HG02763 (cell line): ENCODE data around the gene CCN2.

Source experiments
- ATAC-seq: cut with Tn5 transposase; IDR thresholded peaks from one replicate; pipeline ENCODE4 v1.9.1; 2021; ENCODE audit warnings: mild to moderate bottlenecking, moderate library complexity; ENCODE audit not compliant: unreplicated experiment

CCN2 gene

GRCh38 chr6:131950767-131951575, at the start of gene CCN2:
Gene CCN2, minus strand, starts transcription at chr6:131951372. Its CDS starts 200 bp downstream, at chr6:131951172.
- no peak for ATAC-seq

GRCh38 chr6:132000296-132000695, 49.1 kb upstream of the CCN2 start:
- ATAC-seq: no peak

DNA sequence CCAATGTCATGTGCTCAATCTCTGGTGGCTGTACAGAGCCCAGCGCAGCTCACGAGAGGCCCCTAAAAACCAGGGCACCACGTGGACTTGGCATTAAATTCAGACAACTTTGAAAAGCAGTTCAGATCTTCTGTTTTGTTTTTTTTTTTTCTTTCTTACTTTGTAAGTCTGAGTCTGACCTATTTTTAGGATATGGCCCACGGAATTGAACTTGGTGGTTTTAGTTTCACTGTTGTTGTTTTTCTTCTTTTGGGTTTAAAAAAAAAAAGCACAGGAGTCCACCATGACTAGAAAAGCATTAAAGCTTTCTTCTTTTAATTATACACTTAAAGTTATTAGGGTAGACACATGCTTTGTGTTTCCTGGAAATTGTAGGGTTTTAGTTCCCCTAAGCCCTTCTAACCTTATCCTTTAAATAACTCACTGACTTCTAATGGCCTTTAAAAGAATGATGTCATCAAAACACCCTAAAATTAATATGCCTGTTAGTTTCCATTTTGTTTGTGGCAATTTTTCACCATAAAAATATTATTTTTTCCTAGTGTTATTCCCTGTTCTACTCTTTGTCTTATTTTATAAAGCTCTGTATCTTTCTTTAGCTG, 48.5 kb upstream of the CCN2 start:
- ATAC-seq: no peak

- ATAC-seq: no peak
Observed at GRCh38 chr6:131998255-131998982, 47.2 kb upstream of the CCN2 start.

DNA sequence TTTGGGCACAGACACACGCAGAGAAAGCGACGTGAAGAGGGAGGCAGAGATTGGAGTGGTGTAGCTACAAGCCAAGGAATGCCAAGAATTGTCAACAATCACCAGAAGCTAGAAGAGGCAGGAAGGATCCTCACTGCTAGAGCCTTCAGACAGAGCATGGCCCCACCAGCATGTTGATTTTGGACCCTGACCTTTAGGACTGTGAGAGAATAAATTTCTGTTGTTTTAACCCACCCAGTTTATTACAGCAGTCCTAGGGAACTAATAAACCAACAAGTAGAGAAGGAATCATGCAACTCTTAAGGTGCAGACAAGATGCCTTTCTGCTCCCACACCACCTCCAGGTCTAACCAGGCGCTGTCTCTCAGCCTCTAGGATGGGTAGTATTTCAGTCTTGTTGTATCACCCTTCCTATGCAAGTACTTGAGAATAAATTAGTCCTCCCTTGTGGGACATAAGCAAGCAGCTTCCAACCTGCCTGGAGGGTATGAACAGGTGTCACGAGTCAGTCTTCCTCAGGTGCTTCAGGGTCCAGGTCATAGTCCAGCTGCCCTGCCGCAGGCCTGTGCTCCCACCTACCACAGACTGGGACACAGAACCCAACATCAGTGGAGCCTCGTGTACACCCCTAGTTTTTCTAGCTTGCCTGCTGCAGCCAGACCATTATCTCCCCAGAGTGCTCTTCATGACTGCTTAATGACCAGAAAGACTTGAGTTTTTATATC, 46.4 kb upstream of the CCN2 start:
- ATAC-seq: no peak

GRCh38 chr6:131995917-131996316, 44.7 kb upstream of the CCN2 start:
- ATAC-seq: no peak

DNA sequence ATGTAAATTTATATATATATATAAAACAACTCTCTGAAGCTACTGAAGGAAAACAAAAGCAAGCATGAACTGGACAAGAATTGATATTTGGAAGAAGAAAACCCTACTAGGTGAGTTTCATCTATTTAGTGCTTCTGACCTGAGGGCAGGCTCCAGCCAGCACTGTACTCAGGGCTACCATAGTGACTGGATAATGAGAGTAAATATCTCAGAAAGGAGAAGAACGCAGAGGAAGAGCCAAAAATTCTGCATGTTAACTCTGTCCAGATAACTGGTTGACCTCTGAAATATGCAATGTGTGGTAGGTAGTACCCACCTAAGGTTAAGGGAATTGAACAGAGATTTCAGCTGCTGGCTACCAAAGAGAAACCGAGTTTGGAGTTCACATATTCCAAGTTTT, 41.4 kb upstream of the CCN2 start:
- ATAC-seq: no peak

GRCh38 chr6:131989036-131989435, 37.9 kb upstream of the CCN2 start:
- ATAC-seq: no peak

- no peak for ATAC-seq
Observed at GRCh38 chr6:131982740-131983259, 31.6 kb upstream of the CCN2 start.

GRCh38 chr6:131981624-131981978, 30.4 kb upstream of the CCN2 start:
- no peak for ATAC-seq

DNA sequence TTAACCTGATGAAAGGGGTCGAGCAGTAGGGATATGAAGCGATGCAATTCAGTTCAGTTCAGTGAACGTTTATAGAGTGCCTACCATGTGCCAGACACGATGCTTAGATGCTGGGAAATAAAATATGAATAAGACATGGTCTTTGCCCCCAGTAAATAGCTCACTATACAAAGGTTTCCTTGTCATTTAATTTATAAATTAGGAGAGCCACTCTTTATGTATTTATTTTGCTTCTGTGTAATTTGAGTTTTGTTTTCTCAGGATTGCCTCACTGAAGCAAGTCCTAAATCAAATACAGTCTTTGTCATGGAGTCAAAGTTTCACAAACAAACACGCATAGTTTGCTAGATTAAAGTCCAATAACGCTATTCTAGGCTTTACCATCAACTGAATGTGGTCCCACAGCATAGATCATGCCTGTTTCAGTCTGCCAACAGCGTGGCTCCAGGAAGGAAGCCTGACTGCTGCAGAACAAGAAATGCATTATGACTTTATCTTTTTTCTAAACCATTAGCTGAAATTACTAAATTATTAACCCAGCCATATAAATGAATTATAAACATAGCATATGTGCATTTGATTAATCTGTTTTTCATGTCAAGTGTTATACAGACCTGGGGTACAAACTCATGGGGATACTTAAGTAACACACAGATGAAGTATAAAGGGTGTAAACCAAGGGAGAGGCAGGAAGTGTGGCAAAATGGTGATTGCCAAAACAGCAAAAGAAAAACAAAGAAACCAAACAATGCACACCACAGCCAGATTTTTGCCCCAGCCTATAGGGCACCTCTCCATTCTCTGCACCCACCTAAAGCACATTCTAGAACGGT, 29.8 kb upstream of the CCN2 start:
- ATAC-seq: no peak

GRCh38 chr6:131980338-131980790, 29.2 kb upstream of the CCN2 start:
- ATAC-seq: no peak

DNA sequence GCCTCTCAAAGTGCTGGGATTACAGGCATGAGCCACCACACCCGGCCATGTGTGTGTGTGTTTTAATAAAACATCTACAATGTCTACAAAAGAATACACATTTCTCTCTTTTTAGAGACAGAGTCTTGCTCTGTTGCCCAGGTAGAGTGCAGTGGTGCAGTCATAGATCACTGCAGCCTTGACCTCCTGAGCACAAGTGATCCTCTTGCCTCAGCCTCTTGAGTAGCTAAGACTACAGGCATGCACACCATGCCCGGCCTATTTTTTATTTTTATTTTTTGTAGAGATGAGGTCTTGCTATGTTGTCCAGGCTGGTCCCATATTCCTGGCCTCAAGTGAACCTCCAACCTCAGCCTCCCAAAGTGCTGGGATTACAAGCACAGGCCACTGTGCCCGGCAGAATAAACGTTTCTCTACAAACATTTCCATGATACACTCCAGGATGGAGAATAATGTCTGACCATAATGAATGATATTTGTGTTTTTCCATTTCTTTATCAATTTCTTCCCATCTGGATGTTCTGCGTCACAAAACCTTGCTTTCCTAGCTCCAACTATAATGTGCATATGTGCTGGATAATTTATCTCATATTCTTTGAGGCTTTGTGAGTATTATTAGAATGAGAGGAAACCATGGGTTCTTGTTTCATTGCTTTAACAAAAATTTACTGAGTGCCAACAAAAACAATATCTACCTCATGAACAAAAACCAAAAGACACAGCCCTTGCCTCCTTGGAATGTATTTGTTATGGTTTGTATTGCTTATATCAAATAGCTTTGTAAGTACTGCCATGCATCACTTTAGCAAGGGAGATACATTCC, 28.6 kb upstream of the CCN2 start:
- no peak for ATAC-seq

- ATAC-seq: no peak
Observed at GRCh38 chr6:131978522-131978921, 27.4 kb upstream of the CCN2 start.

DNA sequence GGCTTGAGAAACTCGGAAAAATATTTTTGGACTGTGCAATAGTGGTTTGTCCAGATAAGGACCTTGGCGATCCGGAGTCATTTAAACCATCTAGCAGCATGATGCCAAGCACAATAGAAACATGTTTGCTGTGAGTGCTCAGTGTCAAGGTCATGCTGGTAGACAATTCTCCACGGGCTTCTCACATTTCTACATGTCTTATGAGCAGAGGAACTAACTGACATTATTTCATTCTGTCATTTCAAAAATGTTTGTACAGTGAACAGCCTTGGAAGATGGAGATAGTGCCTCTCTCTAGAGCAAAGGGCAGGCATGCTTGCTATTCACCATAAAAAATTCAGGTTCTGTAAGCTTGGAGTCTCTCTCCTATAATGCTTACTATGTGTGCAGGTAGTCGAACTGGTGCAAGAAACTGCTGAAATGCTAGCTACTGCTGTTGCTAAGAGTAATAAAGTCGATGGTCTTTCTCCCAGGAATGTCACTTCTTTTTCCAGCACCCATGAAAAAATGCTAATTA, 25.4 kb upstream of the CCN2 start:
- ATAC-seq: no peak

GRCh38 chr6:131972741-131973140, 21.6 kb upstream of the CCN2 start:
- ATAC-seq: no peak

- ATAC-seq: no peak
Observed at GRCh38 chr6:131970076-131970859, 19.1 kb upstream of the CCN2 start.

GRCh38 chr6:131968656-131969055, 17.5 kb upstream of the CCN2 start:
- ATAC-seq: no peak
